ENCODE results near the gene ATP4B. TPM values are rescaled to one million over a fixed set of nuclear protein-coding genes. Genes with fewer than 3 reads are reported as not detected.

Gene ATP4B
- total RNA-seq, 5 donors from 2014 or later (not counting 1 experiment from before 2014, with no cell fraction given): not detected

DNA sequence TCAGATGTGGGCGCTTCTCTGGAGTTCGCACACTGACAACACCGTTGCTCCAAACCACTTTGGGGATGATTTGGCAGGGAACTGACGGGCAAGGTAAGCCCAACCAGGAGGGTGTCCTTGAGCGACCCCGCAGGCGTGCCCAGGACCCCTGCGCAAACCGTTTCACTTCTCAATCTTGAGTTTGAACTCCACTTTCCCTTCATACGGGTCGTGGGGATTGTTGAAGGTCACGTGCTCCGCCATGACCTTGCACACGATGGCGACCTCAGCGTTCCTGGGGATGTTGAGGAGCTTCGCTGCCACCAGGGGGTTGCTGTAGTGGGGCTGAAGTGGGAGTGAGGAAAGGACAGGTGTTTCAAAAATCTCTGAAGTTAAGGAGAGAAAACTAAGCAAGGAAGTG lies 8.8 kb downstream of the ATP4B start:
- WGBS (ENCODE audit: insufficient coverage): 94% methylated on average over 13 of the region's 17 CpGs
- Mint-ChIP-seq H3K27me3 (no peaks in the 10 kb centered on the region), H3K27ac (no peak overlapping the region), H3K36me3 (no peaks in the 10 kb centered on the region), H3K4me3 (no peak overlapping the region), H3K4me1 (peaks cover 18 to 29% (median 27%) of the 10 kb centered on the region in 3 donors), H3K9me3 (no peaks in the 10 kb centered on the region)
- POLR2A ChIA-PET: no interaction called here
- peaks cover 0 to 38% of the 10 kb centered on the region in 2 experiments for H3K4me1 ChIP-seq (ENCODE audit: control insufficient read depth in 1 of 2, extremely low read depth in 1 of 2, insufficient read depth in 2 of 2, low read length in 2 of 2)
- ATAC-seq (replicated peaks in 1 of 4) (no peak), DNase-seq (no peak)
- CTCF ChIA-PET: no interaction called here
- H3K36me3 ChIP-seq (ENCODE audit: control insufficient read depth in 2 of 2, extremely low read depth in 1 of 2, insufficient read depth in 1 of 2, low read length in 1 of 2): no peaks in the 10 kb centered on the region
- no peaks in the 10 kb centered on the region for H3K9me3 ChIP-seq
- H3K27ac ChIP-seq (ENCODE audit: low read length): no peak overlapping the region
- no peaks in the 10 kb centered on the region for H3K27me3 ChIP-seq (replicated peaks in 1 of 2; ENCODE audit: control insufficient read depth in 2 of 2, extremely low read depth in 1 of 2, insufficient read depth in 2 of 2, low read length in 1 of 2)
- no peak overlapping the region for H3K4me3 ChIP-seq (ENCODE audit: control insufficient read depth in 1 of 2, extremely low read depth in 1 of 2, low read length in 1 of 2)

DNA sequence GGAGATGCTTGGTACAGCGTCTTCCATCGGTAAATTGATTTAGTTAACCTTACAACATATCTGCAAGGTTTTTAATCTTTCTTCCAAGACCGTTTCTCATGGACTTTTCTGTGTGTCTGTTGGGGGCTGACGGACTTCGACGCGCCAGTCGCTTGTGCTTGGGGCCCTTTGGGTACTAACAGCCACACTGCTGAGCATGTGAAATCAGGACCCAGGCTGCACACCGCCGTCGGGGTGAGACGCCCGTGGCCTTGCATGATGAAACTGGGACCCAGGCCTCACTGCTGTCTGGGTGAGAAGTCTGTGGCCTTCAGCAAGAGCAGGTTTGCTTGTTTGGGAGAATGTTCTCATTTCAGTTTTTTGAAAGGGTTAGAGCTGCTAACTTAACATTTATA lies 9.8 kb downstream of the ATP4B start:
- Histone ChIP-seq H3K27ac (ENCODE audit: low read length) (no peak overlapping the region), H3K4me3 (ENCODE audit: control insufficient read depth in 1 of 2, extremely low read depth in 1 of 2, low read length in 1 of 2) (no peak overlapping the region), H3K36me3 (ENCODE audit: control insufficient read depth in 2 of 2, extremely low read depth in 1 of 2, insufficient read depth in 1 of 2, low read length in 1 of 2) (no peaks in the 10 kb centered on the region), H3K27me3 (replicated peaks in 1 of 2; ENCODE audit: control insufficient read depth in 2 of 2, extremely low read depth in 1 of 2, insufficient read depth in 2 of 2, low read length in 1 of 2) (no peaks in the 10 kb centered on the region), H3K9me3 (no peaks in the 10 kb centered on the region), H3K4me1 (ENCODE audit: control insufficient read depth in 1 of 2, extremely low read depth in 1 of 2, insufficient read depth in 2 of 2, low read length in 2 of 2) (peaks cover 0 to 28% of the 10 kb centered on the region in 2 experiments)
- DNase-seq: peak in 1 of 35 experiments; percentile 1
- Mint-ChIP-seq H3K27me3 (no peaks in the 10 kb centered on the region), H3K36me3 (no peaks in the 10 kb centered on the region), H3K27ac (no peak overlapping the region), H3K4me1 (peaks cover 18 to 25% (median 21%) of the 10 kb centered on the region in 3 donors), H3K9me3 (no peaks in the 10 kb centered on the region), H3K4me3 (peak overlapping the region in 1 of 3 donors; percentile 69)
- ATAC-seq (replicated peaks in 1 of 4): no peak
- CTCF ChIA-PET: interaction anchor here in 1 of 2 donors (0.6 kb wide), 1 partner anchor 25 kb away, joined by 3 read pairs; no protein-coding TSS in a partner anchor
- 97% methylated on average over 12 of the region's 13 CpGs for WGBS (ENCODE audit: insufficient coverage)
- POLR2A ChIA-PET: no interaction called here

DNA sequence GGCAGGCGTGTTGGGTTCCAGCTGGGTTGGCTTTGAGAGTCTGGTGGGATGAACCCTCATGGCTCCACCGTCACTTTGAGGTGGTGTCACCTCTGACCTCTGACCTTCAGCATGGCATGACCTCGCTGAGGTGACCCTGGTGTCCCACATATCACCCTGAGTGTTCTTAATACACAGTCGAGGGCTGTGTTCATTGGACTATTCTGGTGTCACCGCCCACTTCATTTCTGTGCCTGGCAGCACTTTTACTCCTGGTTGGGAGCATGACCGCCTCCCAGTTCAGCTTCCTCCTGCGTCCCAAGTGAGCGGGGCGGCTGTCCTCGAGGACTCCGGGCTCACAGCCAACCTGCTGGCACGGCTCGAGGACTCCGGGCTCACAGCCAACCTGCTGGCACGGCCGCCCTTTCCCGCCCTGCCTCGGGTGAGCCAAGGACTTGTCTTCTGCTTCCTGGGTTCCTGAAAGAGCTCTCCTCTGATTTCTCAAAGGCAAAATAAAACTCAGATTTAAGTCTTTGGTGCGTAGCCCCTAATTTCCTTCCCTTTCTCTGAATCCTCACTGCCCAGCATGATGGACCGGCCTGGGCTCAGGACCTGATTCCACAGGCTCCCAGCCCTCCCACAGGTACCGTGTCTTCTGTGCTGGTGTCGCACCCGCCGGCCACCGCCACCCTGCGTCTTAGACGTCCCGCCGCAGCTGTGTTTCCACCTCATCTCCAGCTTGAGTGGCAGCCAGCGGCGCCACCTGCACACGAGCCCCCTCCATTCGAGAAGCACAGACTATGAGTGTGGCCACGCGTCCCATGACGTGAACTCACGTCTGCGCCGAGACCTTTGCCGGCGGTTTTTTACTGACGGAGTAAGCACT lies 10.4 kb downstream of the ATP4B start:
- H3K27me3 ChIP-seq (replicated peaks in 1 of 2; ENCODE audit: control insufficient read depth in 2 of 2, extremely low read depth in 1 of 2, insufficient read depth in 2 of 2, low read length in 1 of 2): no peaks in the 10 kb centered on the region
- Mint-ChIP-seq H3K4me1 (peaks cover 18 to 23% (median 21%) of the 10 kb centered on the region in 3 donors), H3K4me3 (peak overlapping the region in 1 of 3 donors; percentile 69), H3K27ac (no peak overlapping the region), H3K27me3 (no peaks in the 10 kb centered on the region), H3K36me3 (peaks cover 2% of the 10 kb centered on the region), H3K9me3 (peaks cover 0 to 1% (median 0%) of the 10 kb centered on the region in 3 donors)
- CTCF ChIA-PET: no interaction called here
- H3K4me3 ChIP-seq (ENCODE audit: control insufficient read depth in 1 of 2, extremely low read depth in 1 of 2, low read length in 1 of 2): no peak overlapping the region
- POLR2A ChIA-PET: no interaction called here
- H3K27ac ChIP-seq (ENCODE audit: low read length): no peak overlapping the region
- ATAC-seq (replicated peaks in 1 of 4) (no peak), DNase-seq (peak in 2 of 35 experiments; percentile 5 to 17)
- H3K9me3 ChIP-seq: no peaks in the 10 kb centered on the region
- H3K36me3 ChIP-seq (ENCODE audit: control insufficient read depth in 2 of 2, extremely low read depth in 1 of 2, insufficient read depth in 1 of 2, low read length in 1 of 2): no peaks in the 10 kb centered on the region
- WGBS (ENCODE audit: insufficient coverage): 88% methylated on average over 40 of the region's 42 CpGs
- peaks cover 0 to 21% of the 10 kb centered on the region in 2 experiments for H3K4me1 ChIP-seq (ENCODE audit: control insufficient read depth in 1 of 2, extremely low read depth in 1 of 2, insufficient read depth in 2 of 2, low read length in 2 of 2)

DNA sequence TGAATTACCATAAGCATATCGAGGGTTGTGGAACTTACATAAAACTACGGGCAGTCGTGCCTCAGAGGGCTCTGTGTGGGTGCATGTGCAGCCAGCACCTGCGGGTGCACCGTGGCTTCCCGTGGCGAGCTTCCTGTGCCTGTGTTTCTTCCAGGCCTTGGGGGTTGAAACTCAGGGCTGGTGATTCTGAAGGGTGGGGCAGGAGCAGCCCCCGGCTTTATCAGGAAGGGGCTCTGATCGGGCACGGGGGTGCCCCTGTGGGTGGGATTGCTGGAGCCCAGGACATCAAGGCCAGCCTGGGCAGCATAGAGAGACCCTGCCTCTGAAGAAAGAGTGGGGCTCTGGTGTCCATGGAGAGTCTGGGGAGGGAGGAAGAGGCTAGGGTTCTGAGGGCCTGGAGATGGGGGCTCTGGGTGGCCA lies 11.1 kb downstream of the ATP4B start:
- Mint-ChIP-seq H3K9me3 (peaks cover 0 to 5% (median 0%) of the 10 kb centered on the region in 3 donors), H3K27ac (peak overlapping the region in 1 of 2 donors; percentile 48), H3K4me3 (peak overlapping the region in 1 of 3 donors; percentile 69), H3K36me3 (peaks cover 8% of the 10 kb centered on the region), H3K27me3 (no peaks in the 10 kb centered on the region), H3K4me1 (peaks cover 18 to 23% (median 21%) of the 10 kb centered on the region in 3 donors)
- Histone ChIP-seq H3K27ac (ENCODE audit: low read length) (no peak overlapping the region), H3K9me3 (no peaks in the 10 kb centered on the region), H3K4me1 (ENCODE audit: control insufficient read depth in 1 of 2, extremely low read depth in 1 of 2, insufficient read depth in 2 of 2, low read length in 2 of 2) (peaks cover 0 to 15% of the 10 kb centered on the region in 2 experiments), H3K36me3 (ENCODE audit: control insufficient read depth in 2 of 2, extremely low read depth in 1 of 2, insufficient read depth in 1 of 2, low read length in 1 of 2) (no peaks in the 10 kb centered on the region), H3K27me3 (replicated peaks in 1 of 2; ENCODE audit: control insufficient read depth in 2 of 2, extremely low read depth in 1 of 2, insufficient read depth in 2 of 2, low read length in 1 of 2) (no peaks in the 10 kb centered on the region), H3K4me3 (ENCODE audit: control insufficient read depth in 1 of 2, extremely low read depth in 1 of 2, low read length in 1 of 2) (no peak overlapping the region)
- CTCF ChIA-PET: no interaction called here
- ATAC-seq (replicated peaks in 1 of 4) (peak; percentile 65 to 80 (median 67)), DNase-seq (peak in 11 of 35 experiments; percentile 12 to 35 (median 22))
- WGBS (ENCODE audit: insufficient coverage): 7% methylated on average over 10 of the region's 10 CpGs
- POLR2A ChIA-PET: no interaction called here

DNA sequence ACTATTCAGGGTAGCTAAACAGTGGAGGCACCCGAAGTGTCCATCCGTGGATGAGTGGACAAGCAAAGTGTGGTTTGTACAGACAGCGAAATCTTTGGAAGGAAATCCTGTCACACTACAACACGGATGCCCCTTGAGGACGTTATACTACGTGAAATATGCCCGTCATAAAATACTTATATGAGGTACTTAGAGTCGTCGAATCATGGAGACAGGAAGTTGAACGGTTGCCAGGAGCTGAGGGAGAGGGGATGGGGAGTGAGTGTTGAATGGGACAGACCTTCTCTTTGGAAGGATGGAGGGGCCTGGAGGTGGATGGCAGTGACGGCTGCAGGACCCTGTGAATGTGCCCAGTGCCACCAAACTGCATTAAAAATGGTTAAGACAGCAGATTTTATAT lies 11.6 kb downstream of the ATP4B start:
- ChIA-PET CTCF (interaction anchor here in 1 of 2 donors (0.6 kb wide), 1 partner anchor 136 kb away, joined by 3 read pairs; no protein-coding TSS in a partner anchor), POLR2A (no interaction called here)
- Histone ChIP-seq H3K9me3 (no peaks in the 10 kb centered on the region), H3K4me1 (ENCODE audit: control insufficient read depth in 1 of 2, extremely low read depth in 1 of 2, insufficient read depth in 2 of 2, low read length in 2 of 2) (peaks cover 0 to 14% of the 10 kb centered on the region in 2 experiments), H3K27ac (ENCODE audit: low read length) (no peak overlapping the region), H3K27me3 (replicated peaks in 1 of 2; ENCODE audit: control insufficient read depth in 2 of 2, extremely low read depth in 1 of 2, insufficient read depth in 2 of 2, low read length in 1 of 2) (no peaks in the 10 kb centered on the region), H3K36me3 (ENCODE audit: control insufficient read depth in 2 of 2, extremely low read depth in 1 of 2, insufficient read depth in 1 of 2, low read length in 1 of 2) (no peaks in the 10 kb centered on the region), H3K4me3 (ENCODE audit: control insufficient read depth in 1 of 2, extremely low read depth in 1 of 2, low read length in 1 of 2) (no peak overlapping the region)
- WGBS (ENCODE audit: insufficient coverage): 19% methylated on average over 4 of the region's 11 CpGs
- Mint-ChIP-seq H3K36me3 (peaks cover 12% of the 10 kb centered on the region), H3K4me3 (peak overlapping the region in 1 of 3 donors; percentile 69), H3K4me1 (peaks cover 18 to 23% (median 21%) of the 10 kb centered on the region in 3 donors), H3K27me3 (no peaks in the 10 kb centered on the region), H3K27ac (peak overlapping the region; percentile 0 to 39), H3K9me3 (peaks cover 0 to 5% (median 0%) of the 10 kb centered on the region in 3 donors)
- DNase-seq (peak in 3 of 35 experiments; percentile 2 to 26 (median 24)), ATAC-seq (replicated peaks in 1 of 4) (peak in 3 of 4 experiments; percentile 9 to 66 (median 16))

DNA sequence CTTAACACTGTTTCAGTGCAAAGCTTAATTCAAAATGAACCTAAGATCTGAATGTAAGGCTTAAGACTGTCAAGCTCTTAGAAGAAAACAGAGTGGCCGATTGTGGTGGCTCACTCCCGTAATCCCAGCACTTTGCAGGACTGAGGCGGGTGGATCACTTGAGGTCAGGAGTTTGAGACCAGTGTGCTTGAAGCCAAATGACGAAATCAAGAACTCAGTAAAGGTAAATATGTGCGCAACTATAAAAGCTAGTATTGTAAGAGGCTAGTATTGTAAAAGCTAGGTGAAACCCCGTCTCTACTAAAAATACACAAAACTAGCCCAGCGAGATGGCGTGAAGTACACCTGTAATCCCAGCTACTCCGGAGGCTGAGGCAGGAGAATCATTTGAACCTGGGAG lies 12.7 kb downstream of the ATP4B start:
- ATAC-seq (replicated peaks in 1 of 4) (no peak), DNase-seq (no peak)
- CTCF ChIA-PET: no interaction called here
- H3K4me3 Mint-ChIP-seq: peak overlapping the region in 1 of 3 donors; percentile 69
- no peak overlapping the region for H3K27ac ChIP-seq (ENCODE audit: low read length)
- H3K4me1 Mint-ChIP-seq: peaks cover 18 to 23% (median 21%) of the 10 kb centered on the region in 3 donors
- 100% methylated on average over 3 of the region's 9 CpGs for WGBS (ENCODE audit: insufficient coverage)
- H3K9me3 ChIP-seq: no peaks in the 10 kb centered on the region
- H3K9me3 Mint-ChIP-seq: peaks cover 0 to 5% (median 0%) of the 10 kb centered on the region in 3 donors
- H3K36me3 Mint-ChIP-seq: peaks cover 19% of the 10 kb centered on the region
- H3K4me3 ChIP-seq (ENCODE audit: control insufficient read depth in 1 of 2, extremely low read depth in 1 of 2, low read length in 1 of 2): no peak overlapping the region
- peaks cover 3 to 5% of the 10 kb centered on the region in 2 donors for H3K36me3 ChIP-seq (ENCODE audit: control insufficient read depth in 2 of 2, extremely low read depth in 1 of 2, insufficient read depth in 1 of 2, low read length in 1 of 2)
- POLR2A ChIA-PET: no interaction called here
- no peak overlapping the region for H3K27ac Mint-ChIP-seq
- H3K27me3 Mint-ChIP-seq: no peaks in the 10 kb centered on the region
- H3K4me1 ChIP-seq (ENCODE audit: control insufficient read depth in 1 of 2, extremely low read depth in 1 of 2, insufficient read depth in 2 of 2, low read length in 2 of 2): peaks cover 0 to 14% of the 10 kb centered on the region in 2 experiments
- H3K27me3 ChIP-seq (replicated peaks in 1 of 2; ENCODE audit: control insufficient read depth in 2 of 2, extremely low read depth in 1 of 2, insufficient read depth in 2 of 2, low read length in 1 of 2): no peaks in the 10 kb centered on the region
